CD4-positive, alpha-beta T cell (primary cell): ENCODE data around the gene CCDC15. TPM values are rescaled to one million over a fixed set of nuclear protein-coding genes. Genes with fewer than 3 reads are reported as not detected.

ENCODE experiments used
- ATAC-seq: fragments of 200-7000 bp; cut with Tn5 transposase; one replicate; pipeline ENCODE4 v1.10.0; 2022; ENCODE audit warnings: mild to moderate bottlenecking; ENCODE audit not compliant: poor library complexity
- CTCF ChIA-PET: fragments of 350-600 bp; sonication (Branson Sonifier 250); formaldehyde crosslinking; loops from one replicate; lab custom pipeline; 2021; ENCODE audit warnings: antibody characterized with exemption, inconsistent platforms; lab: Charles Lee
- POLR2A ChIA-PET: fragments of 350-600 bp; sonication (Branson Sonifier 250); formaldehyde crosslinking; loops from one replicate; lab custom pipeline; 2021; ENCODE audit warnings: antibody characterized with exemption, inconsistent platforms; lab: Charles Lee
- DNase-seq, 14 experiments: peaks; one replicate each; pipeline ENCODE4 v3.0.0-alpha.2; 2013 to 2020; ENCODE audit warnings: mixed read lengths in 2 of 14
- H3K27ac ChIP-seq, 2 donors: one replicate each; pipeline versions ENCODE4 v1.5.1 to v1.7.0; 2013; ENCODE audit warnings: low read length in 2 of 2, low read depth in 1 of 2, mild to moderate bottlenecking in 1 of 2
- H3K27me3 ChIP-seq, 2 experiments: 1 replicate in 1 of 2; 2 replicates in 1 of 2; pipeline versions ENCODE4 v1.6.1 to v1.7.0; 2013; ENCODE audit warnings: low read length in 2 of 2, control low read depth in 1 of 2, mild to moderate bottlenecking in 1 of 2, moderate library complexity in 1 of 2; ENCODE audit not compliant: insufficient read depth in 2 of 2, control insufficient read depth in 1 of 2
- H3K36me3 ChIP-seq: one replicate; pipeline ENCODE4 v1.6.1; 2013; ENCODE audit warnings: low read length, control low read depth; ENCODE audit not compliant: insufficient read depth
- H3K4me1 ChIP-seq: one replicate; pipeline ENCODE4 v1.6.1; 2013; ENCODE audit warnings: low read length, control low read depth; ENCODE audit not compliant: insufficient read depth
- H3K4me3 ChIP-seq: one replicate; pipeline ENCODE4 v1.5.1; 2013; ENCODE audit warnings: mild to moderate bottlenecking, low read length, moderate library complexity
- H3K9me3 ChIP-seq, 2 experiments: 1 replicate in 1 of 2; 2 replicates in 1 of 2; pipeline versions ENCODE4 v1.6.1 to v1.7.0; 2013; ENCODE audit warnings: low read length in 2 of 2, mild to moderate bottlenecking in 2 of 2, control low read depth in 1 of 2, moderate library complexity in 1 of 2; ENCODE audit not compliant: control insufficient read depth in 1 of 2, insufficient read depth in 1 of 2
- H3K27ac Mint-ChIP-seq: one replicate; pipeline ENCODE4 v1.8.0; 2020; ENCODE audit warnings: mixed read lengths
- H3K27me3 Mint-ChIP-seq: one replicate; pipeline ENCODE4 v1.8.0; 2021; ENCODE audit warnings: mixed read lengths
- H3K36me3 Mint-ChIP-seq: one replicate; pipeline ENCODE4 v1.8.0; 2021; ENCODE audit warnings: low read depth, mixed read lengths
- H3K4me1 Mint-ChIP-seq: one replicate; pipeline ENCODE4 v1.8.0; 2021; ENCODE audit warnings: low read depth, mixed read lengths
- H3K4me3 Mint-ChIP-seq: one replicate; pipeline ENCODE4 v1.8.0; 2020; ENCODE audit warnings: mild to moderate bottlenecking, mixed read lengths
- H3K9me3 Mint-ChIP-seq: one replicate; pipeline ENCODE4 v1.8.0; 2020; ENCODE audit warnings: mixed read lengths
- CTCF ChIP-seq: fragments of 200-600 bp; IDR thresholded peaks from one replicate; pipeline ENCODE4 v1.8.0; 2022; ENCODE audit warnings: antibody characterized with exemption, mild to moderate bottlenecking
- intact Hi-C, 2 experiments: fragments of 100-400 bp; cut with DNase I in 1 of 2; cut with micrococcal nuclease in 1 of 2; formaldehyde crosslinking; loops; one replicate each; pipeline versions ENCODE4 v1.15.1 to v1.9.0; 2023 to 2025; cut with DNase I, micrococcal nuclease
- total RNA-seq, 174 experiments: library from RNA in 2 of 174; stranded (reverse) in 2 of 174; gene quantifications; one replicate each; pipeline ENCODE4 v1.2.3 and lab custom pipeline; 2021 to 2026

The CCDC15 gene
- total RNA-seq, 2 experiments from 2014 or later = 0.89 to 1.1 TPM

GRCh38 chr11:125070699-125071254, 116.8 kb downstream of the CCDC15 start:
- no peaks in the 10 kb centered on the region for H3K36me3 Mint-ChIP-seq
- POLR2A ChIA-PET = no interaction called here

GRCh38 chr11:125071435-125071834, 117.4 kb downstream of the CCDC15 start:
- TF ChIP-seq CTCF = no peak
- ATAC-seq (no peak), DNase-seq (no peak)
- Histone ChIP-seq H3K36me3 (no peaks in the 10 kb centered on the region), H3K27ac (no peak overlapping the region), H3K4me3 (no peak overlapping the region), H3K27me3 (peaks cover under 1 to 2% of the 10 kb centered on the region in 2 experiments), H3K4me1 (peaks cover 14% of the 10 kb centered on the region), H3K9me3 (no peaks in the 10 kb centered on the region)
- H3K9me3 Mint-ChIP-seq = no peaks in the 10 kb centered on the region
- ChIA-PET CTCF (no interaction called here), POLR2A (no interaction called here)
- H3K27ac Mint-ChIP-seq = no peak overlapping the region
- peaks cover 4% of the 10 kb centered on the region for H3K4me1 Mint-ChIP-seq
- intact Hi-C loops = no loop called here
- H3K4me3 Mint-ChIP-seq = no peak overlapping the region
- no peaks in the 10 kb centered on the region for H3K36me3 Mint-ChIP-seq
- H3K27me3 Mint-ChIP-seq = peaks cover 59% of the 10 kb centered on the region

More at GRCh38 chr11:125070699-125071254, 116.8 kb downstream of the CCDC15 start:
- Mint-ChIP-seq H3K27me3 (peaks cover 66% of the 10 kb centered on the region), H3K4me1 (peaks cover 4% of the 10 kb centered on the region), H3K4me3 (no peak overlapping the region), H3K27ac (no peak overlapping the region), H3K9me3 (no peaks in the 10 kb centered on the region)
- H3K9me3 ChIP-seq = no peaks in the 10 kb centered on the region
- peaks cover 14% of the 10 kb centered on the region for H3K4me1 ChIP-seq
- peak in 3 of 14 experiments; percentile 36 to 72 (median 61) for DNase-seq
- H3K4me3 ChIP-seq = no peak overlapping the region
- no peak overlapping the region for H3K27ac ChIP-seq
- no peak for TF ChIP-seq CTCF
- intact Hi-C loops = no loop called here
- peaks cover 2 to 7% of the 10 kb centered on the region in 2 experiments for H3K27me3 ChIP-seq
- no peak for ATAC-seq
- H3K36me3 ChIP-seq = no peaks in the 10 kb centered on the region
- CTCF ChIA-PET = no interaction called here

GRCh38 chr11:125071846-125072217, 117.8 kb downstream of the CCDC15 start:
- DNase-seq (no peak), ATAC-seq (no peak)
- Histone ChIP-seq H3K27me3 (peaks cover 0 to 2% of the 10 kb centered on the region in 2 experiments), H3K9me3 (no peaks in the 10 kb centered on the region), H3K27ac (no peak overlapping the region), H3K4me3 (no peak overlapping the region), H3K36me3 (no peaks in the 10 kb centered on the region), H3K4me1 (peaks cover 14% of the 10 kb centered on the region)
- Mint-ChIP-seq H3K27me3 (peaks cover 59% of the 10 kb centered on the region), H3K9me3 (no peaks in the 10 kb centered on the region), H3K4me3 (no peak overlapping the region), H3K4me1 (peaks cover 4% of the 10 kb centered on the region), H3K27ac (no peak overlapping the region), H3K36me3 (no peaks in the 10 kb centered on the region)
- intact Hi-C loops = no loop called here
- ChIA-PET POLR2A (no interaction called here), CTCF (no interaction called here)
- no peak for TF ChIP-seq CTCF
